WI38 (cell line): ENCODE results near the gene HOXC4.

ENCODE experiments used
- H3K4me3 ChIP-seq: 2 replicates; pipeline ENCODE4 v1.5.1; 2011; ENCODE audit warnings: low read depth, mild to moderate bottlenecking, control low read depth, low read length
- TF ChIP-seq, protein P1 (sequence below): IDR thresholded peaks from 2 replicates; pipeline ENCODE4 v1.5.1; 2012; ENCODE audit warnings: low read depth, mild to moderate bottlenecking, control low read depth, low read length

The HOXC4 gene

DNA sequence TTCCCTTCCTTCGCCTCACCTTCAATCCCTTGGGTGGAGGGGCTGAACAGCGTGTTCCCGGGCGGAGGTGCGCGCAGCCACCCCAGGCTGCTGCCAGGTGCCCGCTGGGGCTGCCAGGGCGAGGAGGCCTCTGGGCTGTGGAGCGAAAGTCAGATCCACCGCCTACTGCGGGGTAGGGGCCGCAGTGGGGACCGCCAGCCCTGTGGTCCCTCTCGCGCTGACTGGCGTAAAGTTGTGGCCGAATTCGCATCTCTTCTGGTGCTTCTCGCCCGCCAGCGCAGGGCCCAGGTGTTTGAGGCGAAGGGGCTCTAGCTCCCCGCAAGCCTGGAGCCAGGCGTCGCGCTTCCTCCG, 6.9 kb upstream of the HOXC4 start:
- no peak overlapping the region for H3K4me3 ChIP-seq

DNA sequence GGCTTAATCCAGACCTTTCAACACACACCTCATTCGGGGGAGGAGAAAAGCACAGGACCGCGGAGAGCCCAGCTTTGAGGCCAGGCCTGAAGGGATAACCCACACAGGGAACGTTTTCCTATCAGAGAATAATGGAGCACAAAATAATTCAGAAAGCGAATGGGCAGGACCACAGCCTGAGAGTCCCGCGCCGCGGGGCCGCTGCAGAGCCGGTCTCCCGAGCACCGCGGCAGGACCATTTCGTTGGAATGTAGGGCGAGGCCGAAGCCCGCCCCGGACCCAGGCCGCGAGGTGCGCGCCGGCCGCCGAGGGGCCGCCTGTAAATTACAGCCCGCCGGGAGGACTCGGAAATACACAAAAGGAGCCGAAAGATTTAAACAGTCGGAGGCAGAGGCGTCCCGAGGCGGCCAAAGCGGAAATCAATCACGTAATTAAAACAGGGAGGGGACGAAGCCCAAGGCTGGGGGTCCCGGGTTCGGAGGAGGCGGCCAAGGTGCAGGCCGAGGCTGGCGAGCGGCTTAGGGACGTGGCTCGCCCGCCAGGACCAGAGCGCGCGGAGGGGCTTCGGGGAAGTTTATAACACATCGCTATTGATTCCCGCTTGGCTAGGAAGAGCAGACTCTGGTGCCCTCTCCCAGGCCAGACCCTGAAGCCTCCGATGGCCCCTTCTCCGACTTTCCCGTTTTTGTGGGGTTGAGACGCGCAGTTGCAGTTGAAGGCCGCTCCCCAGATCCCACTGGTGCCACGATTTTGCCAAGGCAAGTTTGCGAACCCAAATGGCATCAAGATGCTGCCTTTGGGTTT, 6.3 kb upstream of the HOXC4 start:
- no peak overlapping the region for H3K4me3 ChIP-seq
- TF ChIP-seq, protein P1, sequence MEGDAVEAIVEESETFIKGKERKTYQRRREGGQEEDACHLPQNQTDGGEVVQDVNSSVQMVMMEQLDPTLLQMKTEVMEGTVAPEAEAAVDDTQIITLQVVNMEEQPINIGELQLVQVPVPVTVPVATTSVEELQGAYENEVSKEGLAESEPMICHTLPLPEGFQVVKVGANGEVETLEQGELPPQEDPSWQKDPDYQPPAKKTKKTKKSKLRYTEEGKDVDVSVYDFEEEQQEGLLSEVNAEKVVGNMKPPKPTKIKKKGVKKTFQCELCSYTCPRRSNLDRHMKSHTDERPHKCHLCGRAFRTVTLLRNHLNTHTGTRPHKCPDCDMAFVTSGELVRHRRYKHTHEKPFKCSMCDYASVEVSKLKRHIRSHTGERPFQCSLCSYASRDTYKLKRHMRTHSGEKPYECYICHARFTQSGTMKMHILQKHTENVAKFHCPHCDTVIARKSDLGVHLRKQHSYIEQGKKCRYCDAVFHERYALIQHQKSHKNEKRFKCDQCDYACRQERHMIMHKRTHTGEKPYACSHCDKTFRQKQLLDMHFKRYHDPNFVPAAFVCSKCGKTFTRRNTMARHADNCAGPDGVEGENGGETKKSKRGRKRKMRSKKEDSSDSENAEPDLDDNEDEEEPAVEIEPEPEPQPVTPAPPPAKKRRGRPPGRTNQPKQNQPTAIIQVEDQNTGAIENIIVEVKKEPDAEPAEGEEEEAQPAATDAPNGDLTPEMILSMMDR: no peak

More for the DNA sequence above, 6.9 kb upstream of the HOXC4 start:
- TF ChIP-seq, protein P1: no peak

DNA sequence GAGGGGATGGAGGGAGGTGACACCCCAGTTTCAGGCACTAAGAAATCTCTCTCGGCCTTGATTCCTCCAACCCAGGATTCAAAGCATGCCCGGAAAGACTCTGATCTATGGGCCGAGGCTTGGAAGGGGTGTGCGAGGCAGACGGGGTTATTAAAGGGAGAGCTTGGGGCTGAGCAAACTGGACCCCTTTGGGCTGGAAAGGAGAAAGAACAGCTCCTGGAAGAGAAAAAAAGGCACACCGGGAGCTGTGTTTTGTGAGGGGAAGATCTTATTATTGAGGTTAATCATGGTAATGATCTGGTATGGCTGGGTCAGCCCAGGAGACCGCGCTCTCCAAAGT, 5.7 kb upstream of the HOXC4 start:
- TF ChIP-seq, protein P1: no peak
- no peak overlapping the region for H3K4me3 ChIP-seq

DNA sequence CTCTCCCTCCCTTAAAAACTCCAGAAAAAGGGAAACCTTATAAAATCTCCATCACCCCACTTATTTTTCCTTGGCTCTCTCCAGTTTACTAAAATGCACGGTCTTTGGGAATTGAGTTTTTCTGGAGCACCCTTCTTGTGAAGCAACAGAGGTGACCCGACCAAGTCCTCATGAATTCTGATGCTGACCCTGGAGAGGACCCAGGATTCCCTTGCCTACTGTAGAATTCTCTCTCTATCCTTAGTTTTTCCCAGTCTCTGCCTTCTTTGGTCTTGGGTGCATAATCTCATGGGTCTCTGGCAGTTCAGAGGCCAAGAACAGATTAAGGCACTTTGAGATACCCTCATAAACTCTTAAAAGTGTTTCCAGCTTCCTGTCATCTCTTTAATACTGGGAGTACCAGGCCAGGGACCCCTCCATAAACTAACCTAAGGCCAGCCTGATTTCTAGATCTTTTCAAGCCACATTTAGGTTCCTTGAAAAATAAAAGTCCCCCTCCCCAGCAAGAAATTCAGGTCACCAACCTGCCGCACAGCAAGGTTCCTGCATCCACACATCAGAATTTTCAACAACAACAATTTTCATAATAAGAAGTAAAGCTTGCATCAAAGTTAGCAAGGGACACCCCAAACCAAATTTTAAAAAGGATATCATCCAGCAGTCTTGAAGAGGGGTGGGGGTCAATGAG, 5.1 kb upstream of the HOXC4 start:
- no peak overlapping the region for H3K4me3 ChIP-seq
- TF ChIP-seq, protein P1: no peak

DNA sequence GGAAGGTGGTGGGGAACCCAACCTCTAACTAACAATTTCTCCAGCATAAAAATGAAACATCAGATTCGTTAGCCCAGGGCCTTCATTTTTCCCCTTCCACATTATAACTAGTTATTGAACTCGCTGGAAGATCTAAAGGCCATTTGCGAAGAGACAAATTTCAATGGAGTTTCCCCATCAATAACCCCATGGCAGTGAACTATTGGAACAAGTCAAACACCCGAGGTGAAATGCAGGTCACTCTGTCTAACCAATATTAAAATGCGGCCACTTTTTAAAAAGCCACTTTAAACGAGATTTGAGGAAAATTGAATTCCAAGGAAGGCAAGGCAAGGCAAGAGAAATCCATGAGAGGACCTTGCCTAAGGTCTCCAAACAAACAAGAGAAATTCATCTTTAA, 4.5 kb upstream of the HOXC4 start:
- TF ChIP-seq, protein P1: no peak
- no peak overlapping the region for H3K4me3 ChIP-seq

DNA sequence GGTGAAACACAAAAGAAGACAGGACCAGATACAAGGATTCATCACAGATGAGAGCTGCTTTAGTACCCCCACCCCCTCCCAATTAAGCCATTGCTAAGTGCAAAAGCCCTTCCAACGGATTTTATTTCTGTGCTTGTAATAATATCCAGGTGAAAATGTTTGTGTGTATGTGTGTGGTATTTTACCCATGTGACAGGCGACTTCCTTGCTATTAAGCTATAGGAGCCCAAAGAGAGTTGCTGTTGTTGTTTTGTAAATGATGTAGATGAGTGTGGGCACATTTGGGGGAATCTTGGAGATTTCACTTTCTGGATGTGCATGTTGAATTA, 3.2 kb upstream of the HOXC4 start:
- no peak overlapping the region for H3K4me3 ChIP-seq
- TF ChIP-seq, protein P1: no peak

DNA sequence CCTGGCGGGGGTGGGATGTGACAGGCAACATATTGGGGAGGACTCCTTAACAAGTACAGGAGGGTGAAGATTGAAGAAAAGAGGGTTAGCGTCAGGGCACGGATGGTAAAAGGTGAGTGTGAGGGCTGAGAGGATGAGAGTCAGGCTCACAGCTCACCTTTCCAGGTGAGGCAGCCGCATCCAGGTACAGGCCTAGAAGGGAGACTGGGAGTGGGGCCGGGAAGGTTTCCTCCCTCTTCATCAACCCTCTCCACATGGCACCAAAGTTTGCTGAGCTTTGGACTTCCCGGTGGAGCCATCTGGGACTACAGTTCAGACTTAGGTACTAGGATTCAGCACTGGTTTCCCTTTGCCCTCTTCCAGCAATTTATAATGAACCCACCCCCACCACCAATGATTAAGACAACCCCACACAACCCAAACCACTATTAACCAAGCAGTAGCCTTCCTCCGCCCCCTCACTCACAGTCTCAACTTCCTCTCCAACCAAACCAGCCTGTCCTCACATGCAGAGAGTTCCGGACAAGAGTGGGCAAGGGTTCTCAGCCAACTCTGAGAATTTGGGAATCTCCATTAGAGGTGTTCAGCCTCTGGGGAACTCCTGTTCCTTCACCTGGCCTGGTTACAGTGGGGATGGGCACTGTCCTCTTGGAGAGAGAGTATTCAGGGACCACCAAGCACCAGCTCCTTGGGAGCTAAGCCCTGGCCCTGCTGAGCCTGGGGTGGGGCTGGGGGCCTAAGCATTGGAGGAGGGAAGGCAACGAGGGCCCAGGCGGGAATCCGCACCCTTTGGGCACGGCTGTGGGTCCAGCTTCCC, 2.4 kb upstream of the HOXC4 start:
- TF ChIP-seq, protein P1: no peak
- H3K4me3 ChIP-seq: no peak overlapping the region
